ENCODE results near the gene LYG1. TPM values are rescaled to one million over a fixed set of nuclear protein-coding genes. Genes with fewer than 3 reads are reported as not detected.
"Not testable (repeated sequence)": the region's sequence is repeated elsewhere in the genome, so short reads cannot be mapped to it uniquely, and the experiment has no call there.

The LYG1 gene
- total RNA-seq, 1 donor = under 0.01 TPM

- TF ChIP-seq, protein P1, sequence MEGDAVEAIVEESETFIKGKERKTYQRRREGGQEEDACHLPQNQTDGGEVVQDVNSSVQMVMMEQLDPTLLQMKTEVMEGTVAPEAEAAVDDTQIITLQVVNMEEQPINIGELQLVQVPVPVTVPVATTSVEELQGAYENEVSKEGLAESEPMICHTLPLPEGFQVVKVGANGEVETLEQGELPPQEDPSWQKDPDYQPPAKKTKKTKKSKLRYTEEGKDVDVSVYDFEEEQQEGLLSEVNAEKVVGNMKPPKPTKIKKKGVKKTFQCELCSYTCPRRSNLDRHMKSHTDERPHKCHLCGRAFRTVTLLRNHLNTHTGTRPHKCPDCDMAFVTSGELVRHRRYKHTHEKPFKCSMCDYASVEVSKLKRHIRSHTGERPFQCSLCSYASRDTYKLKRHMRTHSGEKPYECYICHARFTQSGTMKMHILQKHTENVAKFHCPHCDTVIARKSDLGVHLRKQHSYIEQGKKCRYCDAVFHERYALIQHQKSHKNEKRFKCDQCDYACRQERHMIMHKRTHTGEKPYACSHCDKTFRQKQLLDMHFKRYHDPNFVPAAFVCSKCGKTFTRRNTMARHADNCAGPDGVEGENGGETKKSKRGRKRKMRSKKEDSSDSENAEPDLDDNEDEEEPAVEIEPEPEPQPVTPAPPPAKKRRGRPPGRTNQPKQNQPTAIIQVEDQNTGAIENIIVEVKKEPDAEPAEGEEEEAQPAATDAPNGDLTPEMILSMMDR (IDR thresholded peaks at IDR 0.05; ENCODE audit: extremely low read depth, low read depth, low read length) = no peak
These were observed 3.0 kb downstream of the LYG1 start for GRCh38 chr2:99297994-99298393.

DNA sequence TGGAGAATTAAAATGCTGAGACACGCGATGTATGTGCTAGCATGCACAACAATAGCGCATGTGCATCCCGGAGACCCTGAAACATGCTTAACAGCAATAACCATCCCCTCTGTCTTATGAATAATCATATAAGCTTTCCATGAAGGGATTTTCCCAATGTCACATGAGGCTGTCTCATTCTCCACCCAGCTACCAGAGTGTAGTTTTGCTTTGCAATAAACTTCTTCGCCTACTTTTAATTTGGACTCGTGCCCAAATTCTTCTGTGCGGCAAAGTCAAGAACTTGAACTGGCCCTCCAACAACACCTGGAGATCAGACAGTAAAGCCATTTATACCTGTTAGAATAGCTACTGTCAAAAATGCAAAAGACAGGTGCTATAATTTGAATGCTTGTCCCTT is 15.5 kb downstream of the LYG1 start:
- Histone ChIP-seq H3K27ac (ENCODE audit: low read depth, low read length) (no peak overlapping the region), H3K36me3 (ENCODE audit: insufficient read depth, low read length) (no peaks in the 10 kb centered on the region), H3K4me2 (ENCODE audit: insufficient read depth, low read length) (no peak overlapping the region), H2AFZ (ENCODE audit: low read length) (no peak overlapping the region), H3K79me2 (ENCODE audit: insufficient read depth, low read length) (no peaks in the 10 kb centered on the region), H3K9me3 (ENCODE audit: low read depth, low read length) (no peaks in the 10 kb centered on the region), H4K20me1 (ENCODE audit: insufficient read depth, low read length) (no peaks in the 10 kb centered on the region), H3K4me3 (ENCODE audit: insufficient read depth, low read length) (no peak overlapping the region), H3K27me3 (ENCODE audit: insufficient read depth, low read length) (no peaks in the 10 kb centered on the region), H3K4me1 (ENCODE audit: insufficient read depth, low read length) (no peaks in the 10 kb centered on the region)
- TF ChIP-seq, protein P1 (IDR thresholded peaks at IDR 0.05; ENCODE audit: extremely low read depth, low read depth, low read length) = no peak
- no peak for DNase-seq (ENCODE audit: insufficient read length, low spot score, missing footprints)

More at GRCh38 chr2:99297994-99298393, 3.0 kb downstream of the LYG1 start:
- H3K4me1 ChIP-seq (ENCODE audit: insufficient read depth, low read length) = no peaks in the 10 kb centered on the region
- H3K4me3 ChIP-seq (ENCODE audit: insufficient read depth, low read length) = no peak overlapping the region
- DNase-seq (ENCODE audit: insufficient read length, low spot score, missing footprints) = no peak
- H3K27ac ChIP-seq (ENCODE audit: low read depth, low read length) = no peak overlapping the region
- no peak overlapping the region for H2AFZ ChIP-seq (ENCODE audit: low read length)
- no peaks in the 10 kb centered on the region for H3K36me3 ChIP-seq (ENCODE audit: insufficient read depth, low read length)
- H4K20me1 ChIP-seq (ENCODE audit: insufficient read depth, low read length) = no peaks in the 10 kb centered on the region
- H3K4me2 ChIP-seq (ENCODE audit: insufficient read depth, low read length) = no peak overlapping the region
- no peaks in the 10 kb centered on the region for H3K9me3 ChIP-seq (ENCODE audit: low read depth, low read length)
- H3K27me3 ChIP-seq (ENCODE audit: insufficient read depth, low read length) = no peaks in the 10 kb centered on the region
- no peaks in the 10 kb centered on the region for H3K79me2 ChIP-seq (ENCODE audit: insufficient read depth, low read length)

DNA sequence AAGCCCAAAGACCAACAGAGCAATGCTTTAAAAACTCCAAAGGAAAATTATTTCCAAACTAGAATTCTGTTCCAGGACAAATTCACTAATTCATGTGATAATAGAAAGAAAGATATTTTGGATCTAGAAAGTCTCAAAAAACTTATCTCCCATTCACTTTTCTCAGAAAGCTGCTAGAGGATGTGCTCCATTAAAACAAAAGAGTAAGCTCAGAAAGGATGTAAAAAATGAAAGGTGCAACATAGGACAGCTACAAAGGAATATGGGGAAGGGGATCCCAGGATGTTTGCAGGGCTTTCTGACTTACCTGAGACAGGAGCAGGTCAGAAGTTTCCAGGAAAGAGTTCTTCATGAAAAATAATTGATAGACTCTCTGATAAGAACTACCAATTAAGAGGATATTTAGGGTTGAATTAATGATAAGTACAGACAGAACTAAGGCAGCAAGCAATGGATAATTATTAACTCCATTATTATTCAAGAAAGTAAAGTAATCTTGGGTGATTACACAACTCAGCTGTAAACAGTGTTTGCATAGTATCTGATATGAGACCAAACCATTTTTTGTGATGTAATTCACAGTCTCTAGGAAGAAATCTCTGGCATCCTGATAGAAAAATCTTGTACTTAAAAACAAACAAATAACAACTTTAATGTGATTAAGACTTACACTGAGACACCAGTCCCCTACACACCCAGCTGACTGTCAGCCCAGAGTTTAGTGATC is 20.9 kb downstream of the LYG1 start:
- no peak for DNase-seq (ENCODE audit: insufficient read length, low spot score, missing footprints)
- Histone ChIP-seq H3K27ac (ENCODE audit: low read depth, low read length) (no peak overlapping the region), H4K20me1 (ENCODE audit: insufficient read depth, low read length) (no peaks in the 10 kb centered on the region), H3K4me3 (ENCODE audit: insufficient read depth, low read length) (no peak overlapping the region), H3K79me2 (ENCODE audit: insufficient read depth, low read length) (no peaks in the 10 kb centered on the region), H3K4me1 (ENCODE audit: insufficient read depth, low read length) (peaks cover 5% of the 10 kb centered on the region), H3K27me3 (ENCODE audit: insufficient read depth, low read length) (no peaks in the 10 kb centered on the region), H3K4me2 (ENCODE audit: insufficient read depth, low read length) (no peak overlapping the region), H2AFZ (ENCODE audit: low read length) (no peak overlapping the region), H3K36me3 (ENCODE audit: insufficient read depth, low read length) (no peaks in the 10 kb centered on the region), H3K9me3 (ENCODE audit: low read depth, low read length) (no peaks in the 10 kb centered on the region)
- TF ChIP-seq, protein P1 (IDR thresholded peaks at IDR 0.05; ENCODE audit: extremely low read depth, low read depth, low read length) = no peak

- Histone ChIP-seq H3K4me3 (ENCODE audit: insufficient read depth, low read length) (peak overlapping the region; percentile 56), H3K4me1 (ENCODE audit: insufficient read depth, low read length) (peaks cover 5% of the 10 kb centered on the region), H3K9me3 (ENCODE audit: low read depth, low read length) (no peaks in the 10 kb centered on the region), H2AFZ (ENCODE audit: low read length) (peak overlapping the region; percentile 39), H3K79me2 (ENCODE audit: insufficient read depth, low read length) (no peaks in the 10 kb centered on the region), H3K27me3 (ENCODE audit: insufficient read depth, low read length) (no peaks in the 10 kb centered on the region), H3K27ac (ENCODE audit: low read depth, low read length) (peak overlapping the region; percentile 17), H3K36me3 (ENCODE audit: insufficient read depth, low read length) (no peaks in the 10 kb centered on the region), H3K4me2 (ENCODE audit: insufficient read depth, low read length) (peak overlapping the region; percentile 79), H4K20me1 (ENCODE audit: insufficient read depth, low read length) (no peaks in the 10 kb centered on the region)
- DNase-seq (ENCODE audit: insufficient read length, low spot score, missing footprints) = peak; percentile 88
- TF ChIP-seq, protein P1 (IDR thresholded peaks at IDR 0.05; ENCODE audit: extremely low read depth, low read depth, low read length) = no peak
These were observed 22.2 kb downstream of the LYG1 start for GRCh38 chr2:99278793-99279291.

- not testable (repeated sequence) for H3K9me3 ChIP-seq (ENCODE audit: low read depth, low read length); H3K36me3 ChIP-seq (ENCODE audit: insufficient read depth, low read length); H4K20me1 ChIP-seq (ENCODE audit: insufficient read depth, low read length); H3K4me1 ChIP-seq (ENCODE audit: insufficient read depth, low read length); H3K27me3 ChIP-seq (ENCODE audit: insufficient read depth, low read length); DNase-seq (ENCODE audit: insufficient read length, low spot score, missing footprints); H3K79me2 ChIP-seq (ENCODE audit: insufficient read depth, low read length); H3K27ac ChIP-seq (ENCODE audit: low read depth, low read length)
- Histone ChIP-seq H3K4me2 (ENCODE audit: insufficient read depth, low read length) (peak overlapping the region; percentile 79), H3K4me3 (ENCODE audit: insufficient read depth, low read length) (peak overlapping the region; percentile 56), H2AFZ (ENCODE audit: low read length) (peak overlapping the region; percentile 39)
These were observed 22.7 kb downstream of the LYG1 start for GRCh38 chr2:99278195-99278765.
